GM21528 (cell line): ENCODE results near the gene HOXA9.

Experiments used
- ATAC-seq: cut with Tn5 transposase; IDR thresholded peaks from one replicate; pipeline ENCODE4 v1.9.1; 2021; ENCODE audit warnings: mild to moderate bottlenecking, moderate library complexity; ENCODE audit not compliant: unreplicated experiment, low FRiP score

Gene HOXA9

GRCh38 chr7:27201580-27202017, 36.3 kb upstream of the HOXA9 start:
- ATAC-seq = no peak

DNA sequence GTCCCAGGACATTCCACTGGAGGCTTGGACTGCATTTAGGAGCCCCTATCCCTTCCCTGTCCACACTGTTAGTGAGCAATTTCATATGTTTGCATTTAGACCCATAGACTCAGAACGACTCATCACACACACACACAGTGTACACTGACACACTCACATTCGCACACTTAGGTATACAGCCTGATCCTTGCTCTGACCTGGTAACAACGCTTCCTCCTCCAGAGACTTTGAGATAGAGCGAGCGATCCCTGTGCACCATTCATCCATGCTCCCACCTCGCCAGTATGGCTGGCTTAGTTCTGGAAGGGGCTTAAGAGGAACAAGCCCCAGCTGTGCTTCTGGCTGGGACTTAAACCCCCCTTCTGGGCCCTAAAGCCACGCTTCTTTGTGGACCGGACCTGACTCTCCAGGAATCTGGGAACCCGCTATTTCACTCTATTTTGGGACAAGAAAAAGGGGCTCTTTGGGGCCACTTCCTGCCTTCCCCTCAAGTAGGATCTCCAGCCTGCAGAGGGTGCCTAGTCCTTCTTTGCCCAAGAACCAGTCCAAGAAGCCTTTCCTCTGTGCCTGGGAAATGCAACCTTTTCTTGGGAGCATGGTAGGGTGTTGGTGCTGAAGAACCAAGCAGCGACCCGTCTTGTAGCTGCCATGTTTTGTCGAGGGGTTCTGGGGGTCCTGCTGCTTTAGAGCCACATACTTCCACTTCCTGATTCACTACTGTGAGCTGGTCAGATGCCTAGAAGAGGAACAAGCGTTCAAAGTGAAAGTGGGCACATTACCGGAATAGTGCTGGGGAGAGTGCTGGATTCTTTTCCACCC, 35.6 kb upstream of the HOXA9 start:
- no peak for ATAC-seq

GRCh38 chr7:27199849-27200760, 34.8 kb upstream of the HOXA9 start, which contains the start of gene HOXA13:
Gene HOXA13, minus strand, starts transcription at chr7:27200091. Its CDS starts 14 bp downstream, at chr7:27200077.
- ATAC-seq = no peak

- ATAC-seq = no peak
These were observed 33.8 kb upstream of the HOXA9 start for GRCh38 chr7:27198871-27199801.

- ATAC-seq = no peak
These were observed 33.0 kb upstream of the HOXA9 start for GRCh38 chr7:27198138-27198841.

GRCh38 chr7:27197137-27198042, 32.1 kb upstream of the HOXA9 start:
- ATAC-seq = no peak

- ATAC-seq = no peak
These were observed 31.0 kb upstream of the HOXA9 start for GRCh38 chr7:27196287-27196767.

- ATAC-seq = no peak
These were observed 29.5 kb upstream of the HOXA9 start for GRCh38 chr7:27194686-27195379.

DNA sequence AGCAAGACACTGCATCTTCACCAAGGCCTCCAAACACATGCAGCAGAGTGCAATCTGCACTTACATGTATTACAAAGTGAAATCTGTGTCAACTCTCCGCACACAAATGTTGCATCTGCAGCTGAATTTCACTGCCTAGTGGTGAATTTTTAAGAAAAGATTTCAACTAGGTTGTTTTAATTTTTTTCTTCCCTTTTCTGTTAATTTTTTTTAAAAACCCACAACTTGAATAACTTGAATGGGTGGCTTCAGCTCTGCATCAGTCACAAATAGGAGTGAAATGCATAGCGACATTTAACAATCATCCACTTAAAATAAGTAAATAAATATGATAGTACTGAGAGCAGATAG, 28.6 kb upstream of the HOXA9 start:
- ATAC-seq = no peak

DNA sequence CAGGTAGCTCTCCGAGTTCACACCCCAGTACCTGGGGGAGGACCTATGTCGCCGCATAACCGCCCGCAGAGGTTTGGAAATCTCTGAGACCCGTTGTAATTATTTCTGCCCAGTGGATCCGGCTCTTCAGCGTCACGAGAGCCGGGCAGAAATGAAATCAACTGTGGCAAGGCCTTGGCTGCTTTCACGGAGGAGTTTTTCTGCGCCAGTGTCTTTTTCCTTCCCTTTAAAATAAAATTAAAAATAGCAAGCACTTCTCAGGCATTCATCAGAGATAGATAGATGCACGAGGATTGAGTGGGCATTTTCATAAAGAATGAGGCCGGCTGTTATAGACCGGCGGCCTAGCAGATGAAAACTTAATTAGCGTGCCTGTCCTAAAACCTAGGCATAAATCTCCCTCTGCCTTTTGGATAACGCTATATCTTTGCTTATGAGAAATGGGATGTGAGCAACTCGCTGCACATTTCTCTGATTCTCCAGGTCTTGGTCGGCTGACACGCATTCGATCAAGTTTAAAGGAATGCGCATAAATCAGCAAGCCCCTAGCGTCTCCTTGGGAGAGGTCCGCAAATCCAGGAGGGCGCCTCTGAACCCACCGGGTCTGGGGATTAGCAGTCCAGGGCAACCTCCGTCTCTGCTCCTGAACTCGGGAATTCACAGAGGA, 28.1 kb upstream of the HOXA9 start:
- no peak for ATAC-seq

GRCh38 chr7:27192546-27193334, 27.4 kb upstream of the HOXA9 start:
- no peak for ATAC-seq

GRCh38 chr7:27191833-27192545, 26.7 kb upstream of the HOXA9 start:
- no peak for ATAC-seq

- no peak for ATAC-seq
These were observed 25.9 kb upstream of the HOXA9 start for GRCh38 chr7:27191161-27191731.

DNA sequence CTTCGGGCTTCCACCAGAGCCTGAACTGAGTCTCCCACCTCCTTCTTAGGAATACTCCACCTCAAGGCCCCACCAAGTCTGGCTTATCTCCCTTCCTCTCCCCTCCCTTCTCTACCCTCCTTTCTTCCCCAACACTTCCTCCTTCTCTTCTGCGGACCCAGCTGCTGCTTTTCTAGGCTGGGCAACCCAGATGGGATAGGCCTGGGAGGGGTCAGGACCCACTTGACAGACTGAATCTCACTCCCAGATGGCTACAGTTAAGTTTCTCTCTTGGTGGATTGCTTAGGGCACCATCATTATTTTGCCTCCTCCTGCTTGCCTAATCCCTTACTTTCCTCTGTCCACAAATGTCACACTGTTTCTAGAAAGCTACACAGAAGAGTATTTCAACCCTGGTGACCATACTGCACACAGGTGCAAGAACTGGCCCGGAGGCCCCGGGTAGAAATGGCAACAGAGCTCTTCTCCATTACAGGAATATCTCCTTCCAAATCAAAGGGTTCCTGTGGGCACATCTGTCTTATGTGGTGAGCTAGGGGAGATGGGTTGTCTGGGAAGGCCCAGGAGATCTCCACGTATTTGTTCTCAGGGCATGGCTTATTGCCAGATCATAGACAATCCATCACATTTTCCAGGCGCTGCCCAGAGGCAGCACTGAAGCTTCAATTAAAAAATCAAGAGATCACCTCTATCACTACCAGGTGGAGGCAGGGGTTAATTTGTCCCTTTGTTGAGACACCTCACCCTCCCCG, 24.8 kb upstream of the HOXA9 start:
- no peak for ATAC-seq
